ENCODE results near the gene PLEKHB1.

GRCh38 chr11:73662445-73663157 is 16.2 kb downstream of the PLEKHB1 start:
- TF ChIP-seq POLR2A (IDR thresholded peaks at IDR 0.05; ENCODE audit: low read depth, low read length) (no peak), POLR2AphosphoS5 (IDR thresholded peaks at IDR 0.05; ENCODE audit: low read depth, low read length) (no peak), TAF1 (IDR thresholded peaks at IDR 0.05; ENCODE audit: borderline replicate concordance, low read depth, low read length) (no peak)

Data from GM12892 (cell line).